Right lobe of liver (tissue), 6 donors: ENCODE measurements around the gene RTP2. TPM values are rescaled to one million over a fixed set of nuclear protein-coding genes. Genes with fewer than 3 reads are reported as not detected.

Experiments used
- ATAC-seq, 4 donors: fragments of 200-7000 bp; cut with Tn5 transposase; one replicate each; pipeline ENCODE4 v1.9.1; 2020; ENCODE audit warnings: mild to moderate bottlenecking in 4 of 4, moderate library complexity in 4 of 4
- DNase-seq, 3 donors: peaks; one replicate each; pipeline ENCODE4 v3.0.0-alpha.2; 2020
- H3K27ac ChIP-seq, 3 donors: fragments of 200-600 bp; one replicate each; pipeline ENCODE4 v1.8.0; 2022
- H3K27me3 ChIP-seq, 2 donors: fragments of 200-600 bp; one replicate each; pipeline ENCODE4 v1.8.0; 2022
- H3K36me3 ChIP-seq, 4 donors: fragments of 200-600 bp; sonication (generic) in 1 of 4; one replicate each; pipeline versions ENCODE4 v1.5.1 to v1.8.0; 2017 to 2022; ENCODE audit warnings: control low read depth in 1 of 4
- H3K4me1 ChIP-seq, 4 donors: fragments of 200-600 bp; sonication (generic) in 1 of 4; one replicate each; pipeline versions ENCODE4 v1.5.1 to v1.8.0; 2017 to 2022; ENCODE audit warnings: control low read depth in 1 of 4
- H3K4me3 ChIP-seq, 3 donors: fragments of 200-600 bp; one replicate each; pipeline ENCODE4 v1.8.0; 2022
- H3K9me3 ChIP-seq, 4 donors: fragments of 200-600 bp; sonication (generic) in 1 of 4; one replicate each; pipeline versions ENCODE4 v1.5.1 to v1.8.0; 2017 to 2022; ENCODE audit warnings: control low read depth in 1 of 4
- CTCF ChIP-seq, 4 donors: fragments of 200-600 bp in 3 of 4; fragments of 450-650 bp in 1 of 4; IDR thresholded peaks; one replicate each; pipeline versions ENCODE4 v1.5.1 to v1.8.0; 2016 to 2022; ENCODE audit warnings: antibody characterized with exemption in 4 of 4, mild to moderate bottlenecking in 2 of 4
- POLR2A ChIP-seq: fragments of 450-650 bp; IDR thresholded peaks from one replicate; pipeline ENCODE4 v1.6.1; 2017; ENCODE audit warnings: antibody characterized with exemption, mild to moderate bottlenecking
- WGBS: methylation state at CpG from one replicate; pipeline ENCODE4 v1.1.6; 2018; ENCODE audit warnings: low coverage, low lambda C conversion rate; ENCODE audit not compliant: insufficient coverage; ENCODE audit errors: missing lambda C conversion rate; 5-methylcytosine and 5-hydroxymethylcytosine counted together
- intact Hi-C, 2 donors: fragments of 100-400 bp; cut with DNase I; formaldehyde crosslinking; loops; one replicate each; pipeline versions ENCODE4 v1.11.2 to v1.14.1; 2022
- total RNA-seq, 6 experiments: library from RNA; depleted of rRNA in 2 of 6; stranded (reverse); fragments of >200 nt in 2 of 6; fragmentation: NEBNext Ultra II Directional in 3 of 6; extraction: Animal tissue kit (Norgen Biotek cat#: 25700) in 3 of 6; gene quantifications; one replicate each; pipeline versions ENCODE4 v1.1.0 to v1.2.4, GENCODE V29; 2016 to 2023
- donor health status: DM: no; HTN: yes; CAD: no.
- donor health status: DM: no; HTN: no; CAD: no.
- donor health status: DM: no; HTN: no; CAD: no.
- donor health status: DM: no; HTN: yes; CAD: no.
- donor health status: DM: no; HTN: yes; CAD: no.

The RTP2 gene
- total RNA-seq, 6 experiments from 2014 or later = not detected

GRCh38 chr3:187741403-187742350 lies 39.3 kb upstream of the RTP2 start:
- H3K36me3 ChIP-seq = no peaks in the 10 kb centered on the region
- H3K27me3 ChIP-seq = no peaks in the 10 kb centered on the region
- ATAC-seq (peak; percentile 1 to 14 (median 6)), DNase-seq (peak; percentile 75 to 81 (median 77))
- intact Hi-C loops = loop anchor here in 1 of 2 donors (10.0 kb wide), 2 partner anchors 1203 to 1413 kb away; no protein-coding TSS in a partner anchor
- peaks cover 0 to 5% (median under 1%) of the 10 kb centered on the region in 4 donors for H3K4me1 ChIP-seq
- peak overlapping the region; percentile 67 to 73 (median 67) for H3K4me3 ChIP-seq
- TF ChIP-seq POLR2A = peak; percentile 51
- peak; percentile 86 to 90 (median 88) for TF ChIP-seq CTCF (IDR thresholded peaks at IDR 0.05)
- H3K9me3 ChIP-seq = no peaks in the 10 kb centered on the region
- peak overlapping the region; percentile 99 to 100 (median 99) for H3K27ac ChIP-seq
- 2% methylated on average over 12 of the region's 35 CpGs for WGBS

GRCh38 chr3:187740421-187741399 lies 38.4 kb upstream of the RTP2 start:
- intact Hi-C loops = loop anchor here in 1 of 2 donors (10.0 kb wide), 2 partner anchors 1204 to 1414 kb away; no protein-coding TSS in a partner anchor
- no peaks in the 10 kb centered on the region for H3K36me3 ChIP-seq
- H3K4me3 ChIP-seq = peak overlapping the region; percentile 67 to 73 (median 67)
- 2% methylated on average over 39 of the region's 39 CpGs for WGBS
- DNase-seq = peak in 2 of 3 donors; percentile 79 to 81
- peaks cover 0 to 13% (median 4%) of the 10 kb centered on the region in 4 donors for H3K4me1 ChIP-seq
- peak overlapping the region; percentile 99 to 100 (median 99) for H3K27ac ChIP-seq
- no peak for TF ChIP-seq POLR2A
- peak; percentile 89 to 95 (median 92) for TF ChIP-seq CTCF (IDR thresholded peaks at IDR 0.05)
- ATAC-seq = peak in 2 of 4 donors; percentile 4 to 8
- no peaks in the 10 kb centered on the region for H3K9me3 ChIP-seq
- no peaks in the 10 kb centered on the region for H3K27me3 ChIP-seq

GRCh38 chr3:187739561-187740332 lies 37.4 kb upstream of the RTP2 start:
- intact Hi-C loops = loop anchor here in 1 of 2 donors (10.0 kb wide), 2 partner anchors 1205 to 1415 kb away; no protein-coding TSS in a partner anchor
- H3K27ac ChIP-seq = peak overlapping the region; percentile 99 to 100 (median 99)
- ATAC-seq = peak; percentile 5 to 21 (median 16)
- H3K4me1 ChIP-seq = peaks cover 0 to 23% (median 8%) of the 10 kb centered on the region in 4 donors
- H3K36me3 ChIP-seq = no peaks in the 10 kb centered on the region
- DNase-seq = peak; percentile 77 to 84 (median 80)
- TF ChIP-seq CTCF (IDR thresholded peaks at IDR 0.05) (peak; percentile 93 to 99 (median 94)), POLR2A (peak; percentile 52)
- H3K9me3 ChIP-seq = no peaks in the 10 kb centered on the region
- H3K4me3 ChIP-seq = peak overlapping the region; percentile 67 to 73 (median 67)
- no peaks in the 10 kb centered on the region for H3K27me3 ChIP-seq
- WGBS = 3% methylated on average over 23 of the region's 53 CpGs
